22Rv1 (cell line): ENCODE results near the gene HDC.

Experiments
- CTCF ChIP-seq: fragments of 450-650 bp; IDR thresholded peaks from 2 replicates; pipeline ENCODE4 v1.5.1; 2017; ENCODE audit warnings: mild to moderate bottlenecking
- ZFX ChIP-seq: fragments of 450-650 bp; IDR thresholded peaks from 2 replicates; pipeline ENCODE4 v1.6.1; 2017; ENCODE audit warnings: antibody characterized with exemption, borderline replicate concordance

- TF ChIP-seq CTCF (no peak), ZFX (no peak)
These were observed 47.2 kb downstream of the HDC start for GRCh38 chr15:50218291-50218690.
